ENCODE measurements around the gene GSKIP. TPM values are rescaled to one million over a fixed set of nuclear protein-coding genes. Genes with fewer than 3 reads are reported as not detected.

GSKIP gene
- total RNA-seq, 2 experiments from 2014 or later: 21.8 to 21.9 TPM

DNA sequence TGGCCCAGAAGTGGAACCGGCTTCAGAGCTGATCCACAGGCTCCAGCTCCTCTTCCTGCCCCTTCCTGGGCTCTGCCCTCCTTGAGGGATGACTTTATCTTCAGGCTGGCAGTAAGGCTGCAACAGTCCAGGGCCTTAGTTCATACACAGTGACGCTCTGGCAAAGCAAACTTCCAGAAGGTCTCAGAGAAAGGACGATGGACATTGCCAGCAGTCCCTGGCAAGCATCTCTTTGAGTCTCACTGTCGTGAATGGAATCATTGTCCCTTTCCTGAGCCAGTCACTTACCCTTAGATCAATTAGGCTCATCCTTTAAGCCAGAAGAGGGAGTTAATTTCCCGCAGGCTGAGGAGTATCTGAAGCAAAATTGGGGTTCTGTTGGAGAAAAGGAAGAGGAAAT lies 37.2 kb downstream of the GSKIP start:
- intact Hi-C loops (cut with micrococcal nuclease): no loop called here
- H3K4me3 Mint-ChIP-seq: no peak overlapping the region
- H3K27ac Mint-ChIP-seq: no peak overlapping the region
- POLR2A ChIA-PET: no interaction called here
- no peaks in the 10 kb centered on the region for H3K9me3 Mint-ChIP-seq
- CTCF ChIA-PET: no interaction called here
- no peaks in the 10 kb centered on the region for H3K4me1 Mint-ChIP-seq (ENCODE audit: low read depth)
- TF ChIP-seq, protein P1, sequence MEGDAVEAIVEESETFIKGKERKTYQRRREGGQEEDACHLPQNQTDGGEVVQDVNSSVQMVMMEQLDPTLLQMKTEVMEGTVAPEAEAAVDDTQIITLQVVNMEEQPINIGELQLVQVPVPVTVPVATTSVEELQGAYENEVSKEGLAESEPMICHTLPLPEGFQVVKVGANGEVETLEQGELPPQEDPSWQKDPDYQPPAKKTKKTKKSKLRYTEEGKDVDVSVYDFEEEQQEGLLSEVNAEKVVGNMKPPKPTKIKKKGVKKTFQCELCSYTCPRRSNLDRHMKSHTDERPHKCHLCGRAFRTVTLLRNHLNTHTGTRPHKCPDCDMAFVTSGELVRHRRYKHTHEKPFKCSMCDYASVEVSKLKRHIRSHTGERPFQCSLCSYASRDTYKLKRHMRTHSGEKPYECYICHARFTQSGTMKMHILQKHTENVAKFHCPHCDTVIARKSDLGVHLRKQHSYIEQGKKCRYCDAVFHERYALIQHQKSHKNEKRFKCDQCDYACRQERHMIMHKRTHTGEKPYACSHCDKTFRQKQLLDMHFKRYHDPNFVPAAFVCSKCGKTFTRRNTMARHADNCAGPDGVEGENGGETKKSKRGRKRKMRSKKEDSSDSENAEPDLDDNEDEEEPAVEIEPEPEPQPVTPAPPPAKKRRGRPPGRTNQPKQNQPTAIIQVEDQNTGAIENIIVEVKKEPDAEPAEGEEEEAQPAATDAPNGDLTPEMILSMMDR (IDR thresholded peaks at IDR 0.05): no peak
- no peak for ATAC-seq
- H3K27me3 Mint-ChIP-seq: no peaks in the 10 kb centered on the region
- DNase-seq: no peak
- no peaks in the 10 kb centered on the region for H3K36me3 Mint-ChIP-seq (ENCODE audit: low read depth)

DNA sequence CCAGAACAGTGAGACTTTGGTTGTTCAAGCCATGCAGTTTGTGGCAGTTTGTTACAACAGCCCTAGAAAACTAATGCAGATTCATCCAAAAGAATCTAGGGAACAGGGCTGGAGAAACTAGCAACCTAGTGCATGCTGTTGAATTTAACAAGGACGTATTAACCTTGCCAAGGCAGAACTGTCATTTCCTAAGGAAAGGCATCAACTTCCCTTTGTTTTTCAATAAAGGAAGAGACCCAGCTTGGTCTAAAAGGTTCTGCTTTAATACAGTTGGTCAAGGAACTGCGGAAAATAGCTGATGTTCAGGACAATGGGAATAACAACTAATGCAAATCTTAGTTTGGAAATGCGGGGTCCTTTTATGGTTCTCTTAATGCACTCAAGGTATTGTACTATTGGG lies 40.1 kb downstream of the GSKIP start:
- no peak overlapping the region for H3K27ac Mint-ChIP-seq
- POLR2A ChIA-PET: no interaction called here
- intact Hi-C loops (cut with micrococcal nuclease): no loop called here

DNA sequence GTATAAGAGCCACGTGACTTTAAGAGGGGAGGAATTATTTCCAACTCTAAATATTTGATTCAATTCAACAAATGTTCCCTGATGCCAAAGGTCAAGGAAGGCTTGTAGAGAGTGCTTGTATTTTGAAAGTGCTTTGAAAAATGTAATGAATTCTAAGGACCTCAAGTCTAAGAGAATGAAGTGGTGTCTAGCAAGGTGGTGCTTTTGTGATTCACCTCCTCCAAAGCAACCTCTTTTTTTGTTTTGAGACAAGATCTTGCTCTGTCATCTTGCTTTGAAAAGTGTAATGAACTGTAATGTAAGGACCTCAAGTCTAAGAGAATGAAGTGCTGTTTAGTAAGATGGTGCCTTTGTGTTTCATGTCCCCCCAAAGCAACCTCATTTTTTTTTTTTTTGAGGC lies 42.4 kb downstream of the GSKIP start:
- no peak for ATAC-seq
- Mint-ChIP-seq H3K4me1 (ENCODE audit: low read depth) (no peaks in the 10 kb centered on the region), H3K27me3 (peaks cover 1% of the 10 kb centered on the region), H3K4me3 (no peak overlapping the region), H3K36me3 (ENCODE audit: low read depth) (no peaks in the 10 kb centered on the region), H3K27ac (no peak overlapping the region), H3K9me3 (no peaks in the 10 kb centered on the region)
- ChIA-PET POLR2A (no interaction called here), CTCF (no interaction called here)
- TF ChIP-seq, protein P1 (IDR thresholded peaks at IDR 0.05): no peak
- intact Hi-C loops (cut with micrococcal nuclease): no loop called here
- DNase-seq: no peak

More for the DNA sequence above, 40.1 kb downstream of the GSKIP start:
- Mint-ChIP-seq H3K4me3 (no peak overlapping the region), H3K4me1 (ENCODE audit: low read depth) (no peaks in the 10 kb centered on the region), H3K36me3 (ENCODE audit: low read depth) (no peaks in the 10 kb centered on the region), H3K27me3 (peaks cover 1% of the 10 kb centered on the region), H3K9me3 (no peaks in the 10 kb centered on the region)
- ATAC-seq: no peak
- DNase-seq: no peak
- TF ChIP-seq, protein P1 (IDR thresholded peaks at IDR 0.05): no peak
- CTCF ChIA-PET: no interaction called here

DNA sequence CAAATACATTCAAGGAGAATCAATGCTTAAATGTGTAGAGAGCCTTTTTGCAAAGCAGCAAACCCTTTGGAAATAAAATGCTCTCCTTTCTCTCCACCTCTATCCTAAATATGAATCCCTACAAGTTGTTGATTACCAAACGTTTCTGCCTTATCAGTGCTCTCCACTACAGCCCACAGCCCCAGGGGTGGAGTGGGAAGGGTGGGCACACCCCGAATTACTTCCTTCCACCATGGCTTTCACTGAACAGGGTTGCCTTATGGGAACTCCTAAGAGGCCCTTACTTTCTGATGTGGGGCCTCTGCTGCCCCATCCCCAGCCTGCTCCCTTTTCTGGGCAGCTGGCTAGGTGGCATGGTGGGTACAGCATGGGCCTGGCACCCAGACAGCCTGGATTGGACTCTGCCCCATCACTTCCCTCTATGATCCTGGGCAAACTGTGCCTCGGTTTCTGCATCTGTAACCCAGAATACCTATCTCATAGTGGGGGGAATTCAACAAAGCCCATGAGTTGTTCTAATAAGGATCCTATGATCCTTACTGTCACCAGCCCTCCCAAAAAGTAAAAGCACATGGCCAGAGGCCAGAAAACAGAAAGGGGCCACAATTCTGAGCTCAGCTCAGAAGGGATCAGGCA lies 44.7 kb downstream of the GSKIP start:
- Mint-ChIP-seq H3K36me3 (ENCODE audit: low read depth) (no peaks in the 10 kb centered on the region), H3K27me3 (peaks cover 1% of the 10 kb centered on the region), H3K27ac (no peak overlapping the region), H3K4me3 (no peak overlapping the region), H3K4me1 (ENCODE audit: low read depth) (no peaks in the 10 kb centered on the region), H3K9me3 (no peaks in the 10 kb centered on the region)
- ChIA-PET POLR2A (no interaction called here), CTCF (interaction anchor here (1.2 kb wide), 1 partner anchor 17 kb away, joined by 3 read pairs; no protein-coding TSS in a partner anchor)
- TF ChIP-seq, protein P1 (IDR thresholded peaks at IDR 0.05): no peak
- intact Hi-C loops (cut with micrococcal nuclease): no loop called here
- ATAC-seq: no peak
- DNase-seq: no peak

DNA sequence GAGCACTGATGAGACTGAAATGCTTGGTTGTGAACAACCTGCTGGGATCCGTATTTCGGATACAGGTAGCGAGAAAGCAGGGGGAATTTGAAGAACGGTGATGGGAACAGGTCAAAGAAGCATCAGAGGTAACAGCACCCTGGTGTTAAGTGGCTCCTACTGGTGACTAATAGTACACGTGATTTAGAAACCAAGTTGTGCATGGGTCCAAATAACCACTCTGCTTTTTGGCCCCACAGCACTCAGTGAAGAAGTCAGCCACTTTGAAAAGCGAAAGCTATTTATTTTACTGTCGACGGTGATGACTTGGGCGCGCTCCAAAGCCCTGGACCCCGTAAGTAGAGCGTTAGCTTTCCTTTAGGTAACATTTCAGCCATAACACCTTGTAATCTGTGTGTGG lies 45.3 kb downstream of the GSKIP start:
- TF ChIP-seq, protein P1 (IDR thresholded peaks at IDR 0.05): no peak

More for the DNA sequence above, 45.3 kb downstream of the GSKIP start:
- no peak overlapping the region for H3K4me3 Mint-ChIP-seq
- CTCF ChIA-PET: interaction anchor here (1.2 kb wide), 1 partner anchor 16 kb away, joined by 3 read pairs; no protein-coding TSS in a partner anchor
- no peaks in the 10 kb centered on the region for H3K36me3 Mint-ChIP-seq (ENCODE audit: low read depth)
- H3K27ac Mint-ChIP-seq: no peak overlapping the region
- no peaks in the 10 kb centered on the region for H3K9me3 Mint-ChIP-seq
- H3K27me3 Mint-ChIP-seq: peaks cover 1% of the 10 kb centered on the region
- no peaks in the 10 kb centered on the region for H3K4me1 Mint-ChIP-seq (ENCODE audit: low read depth)
- ATAC-seq (no peak), DNase-seq (no peak)
- intact Hi-C loops (cut with micrococcal nuclease): no loop called here
- POLR2A ChIA-PET: no interaction called here

Data from activated CD8-positive, alpha-beta T cell treated with anti-CD3 and anti-CD28 coated beads for 36 hours (primary cell).